ENCODE data around the gene KLHL5.

KLHL5 gene

GRCh38 chr4:39146211-39146610 lies 84.2 kb downstream of the KLHL5 start:
- TF ChIP-seq ZNF274 (IDR thresholded peaks at IDR 0.05; ENCODE audit: low read depth, low read length), result no peak
- H3K4me3 ChIP-seq (ENCODE audit: low read length), result no peak overlapping the region

GRCh38 chr4:39154009-39154408 lies 92.0 kb downstream of the KLHL5 start:
- no peak overlapping the region for H3K4me3 ChIP-seq (ENCODE audit: low read length)
- no peak for TF ChIP-seq ZNF274 (IDR thresholded peaks at IDR 0.05; ENCODE audit: low read depth, low read length)

- TF ChIP-seq ZNF274 (IDR thresholded peaks at IDR 0.05; ENCODE audit: low read depth, low read length), result no peak
- no peak overlapping the region for H3K4me3 ChIP-seq (ENCODE audit: low read length)
Observed at GRCh38 chr4:39157520-39157919, 95.5 kb downstream of the KLHL5 start.

GRCh38 chr4:39166177-39166576 lies 104.1 kb downstream of the KLHL5 start:
- H3K4me3 ChIP-seq (ENCODE audit: low read length), result no peak overlapping the region
- no peak for TF ChIP-seq ZNF274 (IDR thresholded peaks at IDR 0.05; ENCODE audit: low read depth, low read length)

GRCh38 chr4:39166669-39167068 lies 104.6 kb downstream of the KLHL5 start:
- no peak for TF ChIP-seq ZNF274 (IDR thresholded peaks at IDR 0.05; ENCODE audit: low read depth, low read length)
- no peak overlapping the region for H3K4me3 ChIP-seq (ENCODE audit: low read length)

- no peak overlapping the region for H3K4me3 ChIP-seq (ENCODE audit: low read length)
- no peak for TF ChIP-seq ZNF274 (IDR thresholded peaks at IDR 0.05; ENCODE audit: low read depth, low read length)
Observed at GRCh38 chr4:39169426-39169825, 107.4 kb downstream of the KLHL5 start.

GRCh38 chr4:39170301-39170700 lies 108.3 kb downstream of the KLHL5 start:
- no peak for TF ChIP-seq ZNF274 (IDR thresholded peaks at IDR 0.05; ENCODE audit: low read depth, low read length)

More at GRCh38 chr4:39170301-39170700, 108.3 kb downstream of the KLHL5 start:
- no peak overlapping the region for H3K4me3 ChIP-seq (ENCODE audit: low read length)

All from GM08714 (cell line).